Activated B cell treated with CpG ODN at 0.5 μM for 24 hours (primary cell): Measurements from ENCODE around the gene ADGRG3. TPM values are rescaled to one million over a fixed set of nuclear protein-coding genes. Genes with fewer than 3 reads are reported as not detected.
"Not testable (repeated sequence)": the region's sequence is repeated elsewhere in the genome, so short reads cannot be mapped to it uniquely, and the experiment has no call there.

ENCODE experiments used
- ATAC-seq: fragments of 200-7000 bp; cut with Tn5 transposase; one replicate; pipeline ENCODE4 v1.10.0; 2021; ENCODE audit warnings: low read depth, mild to moderate bottlenecking, moderate library complexity
- CTCF ChIA-PET: fragments of 350-600 bp; sonication (Branson Sonifier 250); formaldehyde crosslinking; loops from one replicate; lab custom pipeline; 2021; ENCODE audit warnings: antibody characterized with exemption; lab: Charles Lee
- POLR2A ChIA-PET: fragments of 350-600 bp; sonication (Branson Sonifier 250); formaldehyde crosslinking; loops from one replicate; lab custom pipeline; 2021; ENCODE audit warnings: antibody characterized with exemption; lab: Charles Lee
- DNase-seq: peaks from one replicate; pipeline ENCODE4 v3.0.0; 2022
- H3K27ac Mint-ChIP-seq: one replicate; pipeline ENCODE4 v1.8.0; 2020; ENCODE audit warnings: mixed read lengths
- H3K27me3 Mint-ChIP-seq: one replicate; pipeline ENCODE4 v1.8.0; 2021; ENCODE audit warnings: mixed read lengths
- H3K36me3 Mint-ChIP-seq: one replicate; pipeline ENCODE4 v1.8.0; 2021; ENCODE audit warnings: low read depth, mixed read lengths
- H3K4me1 Mint-ChIP-seq: one replicate; pipeline ENCODE4 v1.8.0; 2021; ENCODE audit warnings: mixed read lengths
- H3K4me3 Mint-ChIP-seq: one replicate; pipeline ENCODE4 v1.8.0; 2020; ENCODE audit warnings: mild to moderate bottlenecking, mixed read lengths
- H3K9me3 Mint-ChIP-seq: one replicate; pipeline ENCODE4 v1.8.0; 2020; ENCODE audit warnings: mixed read lengths
- intact Hi-C: fragments of 100-400 bp; cut with micrococcal nuclease; formaldehyde crosslinking; loops from one replicate; pipeline ENCODE4 v1.15.1; 2024
- total RNA-seq: library from RNA; stranded (reverse); gene quantifications from 2 replicates; pipeline ENCODE4 v1.2.3, GENCODE V29; 2022
- TF ChIP-seq, protein P1 (sequence below): fragments of 200-600 bp; IDR thresholded peaks from one replicate; pipeline ENCODE4 v1.8.0; 2022; ENCODE audit warnings: antibody characterized with exemption, mild to moderate bottlenecking

ADGRG3 gene
- total RNA-seq, 1 donor from 2014 or later: not detected

DNA sequence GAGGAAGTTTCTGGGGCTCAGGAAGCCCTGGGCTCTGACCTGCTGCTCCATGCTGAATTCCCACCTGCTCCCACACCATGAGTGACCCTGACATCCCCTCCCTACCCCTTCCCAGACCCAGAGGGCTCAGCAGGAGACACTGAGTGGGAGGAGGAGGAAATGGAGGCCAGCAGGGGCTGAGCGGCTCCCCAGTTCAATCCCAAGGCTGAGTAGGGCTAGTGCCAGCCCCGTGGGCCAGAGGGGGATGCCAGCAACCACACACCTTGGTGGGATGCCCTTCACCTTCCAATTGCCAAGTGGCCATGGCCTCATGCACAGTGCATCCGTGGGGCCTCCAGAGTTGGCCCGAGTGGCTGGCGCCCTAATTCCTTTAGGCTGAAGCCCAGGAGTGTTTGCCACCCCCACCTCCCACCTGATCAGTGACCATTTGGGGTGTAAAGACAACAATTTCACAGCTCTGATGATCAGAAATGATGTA lies 1.0 kb upstream of the ADGRG3 start:
- POLR2A ChIA-PET: no interaction called here
- intact Hi-C loops: no loop called here
- TF ChIP-seq, protein P1, sequence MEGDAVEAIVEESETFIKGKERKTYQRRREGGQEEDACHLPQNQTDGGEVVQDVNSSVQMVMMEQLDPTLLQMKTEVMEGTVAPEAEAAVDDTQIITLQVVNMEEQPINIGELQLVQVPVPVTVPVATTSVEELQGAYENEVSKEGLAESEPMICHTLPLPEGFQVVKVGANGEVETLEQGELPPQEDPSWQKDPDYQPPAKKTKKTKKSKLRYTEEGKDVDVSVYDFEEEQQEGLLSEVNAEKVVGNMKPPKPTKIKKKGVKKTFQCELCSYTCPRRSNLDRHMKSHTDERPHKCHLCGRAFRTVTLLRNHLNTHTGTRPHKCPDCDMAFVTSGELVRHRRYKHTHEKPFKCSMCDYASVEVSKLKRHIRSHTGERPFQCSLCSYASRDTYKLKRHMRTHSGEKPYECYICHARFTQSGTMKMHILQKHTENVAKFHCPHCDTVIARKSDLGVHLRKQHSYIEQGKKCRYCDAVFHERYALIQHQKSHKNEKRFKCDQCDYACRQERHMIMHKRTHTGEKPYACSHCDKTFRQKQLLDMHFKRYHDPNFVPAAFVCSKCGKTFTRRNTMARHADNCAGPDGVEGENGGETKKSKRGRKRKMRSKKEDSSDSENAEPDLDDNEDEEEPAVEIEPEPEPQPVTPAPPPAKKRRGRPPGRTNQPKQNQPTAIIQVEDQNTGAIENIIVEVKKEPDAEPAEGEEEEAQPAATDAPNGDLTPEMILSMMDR: no peak
- Mint-ChIP-seq H3K36me3 (no peaks in the 10 kb centered on the region), H3K4me3 (no peak overlapping the region), H3K4me1 (no peaks in the 10 kb centered on the region), H3K9me3 (no peaks in the 10 kb centered on the region), H3K27me3 (peaks cover 12% of the 10 kb centered on the region), H3K27ac (no peak overlapping the region)
- DNase-seq: no peak
- CTCF ChIA-PET: no interaction called here
- ATAC-seq: no peak

DNA sequence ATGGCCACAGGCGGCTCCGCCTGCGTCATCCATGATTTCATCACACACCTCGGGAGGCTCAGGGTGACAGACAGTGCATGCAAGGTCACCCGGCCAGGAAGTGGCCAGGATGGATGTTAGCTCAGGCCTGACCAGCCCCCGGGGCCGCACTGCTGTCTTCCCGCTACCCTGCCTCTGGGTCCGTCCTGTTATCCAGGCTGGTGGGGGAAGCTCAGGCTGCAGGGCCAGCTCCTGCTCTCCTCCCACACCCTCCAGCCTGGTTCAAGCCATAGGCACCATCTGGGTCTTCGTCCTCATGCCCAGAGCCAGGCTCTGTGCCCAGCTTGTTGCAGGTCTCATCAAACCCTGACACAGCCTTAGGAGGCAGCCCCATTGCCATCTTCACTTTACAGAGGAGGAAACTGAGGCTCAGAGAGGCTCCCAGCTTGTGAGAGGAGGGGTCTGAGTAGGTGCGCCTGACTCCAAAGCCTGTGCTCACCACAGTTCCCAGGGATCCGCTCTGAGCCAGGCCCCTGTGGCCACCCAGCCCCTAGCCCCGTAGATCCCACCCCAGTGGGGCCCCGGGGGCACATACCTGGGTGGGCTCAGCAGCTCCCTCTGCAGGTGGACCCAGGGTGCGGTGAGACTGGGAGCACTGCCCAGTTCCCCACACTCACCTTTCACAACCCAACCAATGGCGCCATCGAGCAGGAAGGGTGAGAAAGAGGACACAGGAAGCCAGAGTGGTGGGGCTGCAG lies 412 bp upstream of the ADGRG3 start:
- no peak for ATAC-seq
- no peaks in the 10 kb centered on the region for H3K9me3 Mint-ChIP-seq
- no peak overlapping the region for H3K27ac Mint-ChIP-seq
- CTCF ChIA-PET: no interaction called here
- intact Hi-C loops: no loop called here
- H3K27me3 Mint-ChIP-seq: peaks cover 12% of the 10 kb centered on the region
- no peaks in the 10 kb centered on the region for H3K36me3 Mint-ChIP-seq
- POLR2A ChIA-PET: no interaction called here
- DNase-seq: no peak
- no peak overlapping the region for H3K4me3 Mint-ChIP-seq
- TF ChIP-seq, protein P1: no peak
- H3K4me1 Mint-ChIP-seq: no peaks in the 10 kb centered on the region

DNA sequence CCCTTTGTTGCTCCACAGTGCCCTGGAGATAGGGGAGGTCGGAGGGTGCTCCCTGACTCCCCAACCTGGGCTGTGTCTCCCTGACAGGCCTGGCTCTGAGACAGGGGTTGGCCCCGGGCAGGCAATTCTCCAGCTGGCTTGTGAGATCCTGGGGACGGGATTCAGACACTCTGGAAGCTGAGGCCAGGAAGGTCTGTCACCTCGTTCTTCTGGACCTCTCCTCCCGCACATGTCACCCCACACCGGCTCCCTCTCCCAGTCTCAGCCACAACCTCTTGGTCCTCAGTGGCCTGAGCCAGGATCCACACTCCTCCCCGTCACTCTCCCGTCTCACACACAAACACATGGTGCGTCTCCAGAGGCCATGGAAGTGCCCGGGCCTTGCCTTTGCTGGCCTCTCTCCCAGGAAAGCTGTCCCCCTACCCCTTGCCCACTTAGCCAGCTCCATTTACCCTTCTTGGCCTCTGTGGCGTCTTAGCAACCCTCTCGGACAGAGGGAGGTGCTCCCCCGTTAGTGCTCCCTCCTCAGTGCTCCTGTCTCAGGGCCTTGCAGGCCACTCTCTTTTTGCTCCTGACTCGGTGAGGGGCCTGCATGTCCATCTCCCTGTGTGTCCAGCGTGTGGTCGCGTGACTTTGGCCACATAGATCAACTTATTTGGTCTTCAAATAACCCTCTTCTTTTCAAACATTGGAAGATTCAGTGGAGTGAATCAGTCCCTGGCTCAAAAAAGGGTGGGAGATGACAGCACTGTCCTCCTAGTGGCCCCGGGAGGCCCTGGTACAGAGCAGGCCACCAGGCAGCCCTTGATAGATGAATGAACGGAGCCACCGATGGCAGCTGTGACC lies 747 bp downstream of the ADGRG3 start:
- Mint-ChIP-seq H3K9me3 (no peaks in the 10 kb centered on the region), H3K27ac (no peak overlapping the region), H3K4me1 (no peaks in the 10 kb centered on the region), H3K4me3 (no peak overlapping the region), H3K27me3 (peaks cover 12% of the 10 kb centered on the region), H3K36me3 (no peaks in the 10 kb centered on the region)
- no peak for ATAC-seq
- POLR2A ChIA-PET: no interaction called here
- no peak for DNase-seq
- intact Hi-C loops: no loop called here
- CTCF ChIA-PET: no interaction called here
- TF ChIP-seq, protein P1: no peak

DNA sequence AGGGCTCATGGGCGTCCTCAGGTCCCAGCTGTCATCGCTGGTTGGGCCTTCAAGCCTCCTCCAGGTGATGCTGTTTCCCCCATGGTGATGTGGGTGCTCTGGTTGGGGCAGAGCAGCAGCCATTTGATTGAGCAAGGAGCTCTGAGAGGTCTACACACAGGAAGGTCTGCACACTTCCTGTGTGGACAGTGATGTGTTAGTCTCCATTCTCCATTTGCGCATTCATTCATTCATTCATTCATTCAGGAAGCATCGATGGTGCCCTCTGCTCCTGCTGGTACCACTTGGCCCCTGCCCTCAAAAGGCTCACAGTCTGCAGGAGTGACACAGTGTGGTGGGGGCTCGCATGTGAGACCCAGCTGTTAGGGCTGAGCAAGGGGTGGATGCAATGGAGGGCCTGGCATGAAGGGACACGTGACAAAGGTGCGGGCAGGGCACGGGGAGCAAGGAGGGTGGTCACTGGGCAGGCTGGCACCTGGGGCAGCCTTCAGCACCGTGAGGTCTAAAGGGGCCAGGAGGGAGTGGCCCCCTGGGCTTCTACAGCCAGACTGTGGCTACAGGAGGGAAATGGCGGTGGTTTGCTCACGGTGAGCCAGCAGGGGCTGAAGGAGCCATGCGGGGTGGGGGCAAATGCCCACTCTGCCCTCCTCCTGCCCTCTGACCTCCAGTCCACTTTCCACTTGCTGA lies 1.5 kb downstream of the ADGRG3 start:
- DNase-seq (no peak), ATAC-seq (no peak)
- ChIA-PET POLR2A (interaction anchor here (0.6 kb wide), 1 partner anchor 21 kb away, joined by 14 read pairs; no protein-coding TSS in a partner anchor), CTCF (no interaction called here)
- Mint-ChIP-seq H3K27me3 (peaks cover 12% of the 10 kb centered on the region), H3K27ac (no peak overlapping the region), H3K9me3 (no peaks in the 10 kb centered on the region), H3K36me3 (no peaks in the 10 kb centered on the region), H3K4me1 (no peaks in the 10 kb centered on the region), H3K4me3 (no peak overlapping the region)
- TF ChIP-seq, protein P1: no peak
- intact Hi-C loops: no loop called here

DNA sequence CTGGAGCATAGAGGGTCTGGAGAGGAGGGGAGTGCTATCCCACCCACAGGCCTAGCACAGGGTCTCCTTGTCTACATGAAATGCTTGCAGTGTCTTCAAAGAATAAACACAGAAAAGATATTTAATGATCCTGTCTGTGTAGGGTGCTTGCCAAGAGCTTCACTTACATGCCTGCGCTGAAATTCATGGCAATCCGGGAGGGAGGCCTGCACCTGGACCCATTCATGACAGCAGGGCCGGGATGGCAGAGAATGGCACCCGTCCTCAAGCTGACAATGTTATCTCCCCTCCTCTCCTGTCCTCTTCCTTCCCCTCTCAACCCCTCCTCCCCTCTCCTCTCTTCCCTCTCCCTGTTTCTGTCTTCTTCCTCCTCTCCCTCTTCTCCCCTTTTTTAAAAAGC lies 2.1 kb downstream of the ADGRG3 start:
- no peak for ATAC-seq
- Mint-ChIP-seq H3K36me3 (no peaks in the 10 kb centered on the region), H3K4me3 (no peak overlapping the region), H3K27me3 (peaks cover 12% of the 10 kb centered on the region), H3K9me3 (no peaks in the 10 kb centered on the region), H3K27ac (no peak overlapping the region), H3K4me1 (no peaks in the 10 kb centered on the region)
- ChIA-PET POLR2A (no interaction called here), CTCF (no interaction called here)
- intact Hi-C loops: no loop called here
- TF ChIP-seq, protein P1: no peak
- DNase-seq: no peak

DNA sequence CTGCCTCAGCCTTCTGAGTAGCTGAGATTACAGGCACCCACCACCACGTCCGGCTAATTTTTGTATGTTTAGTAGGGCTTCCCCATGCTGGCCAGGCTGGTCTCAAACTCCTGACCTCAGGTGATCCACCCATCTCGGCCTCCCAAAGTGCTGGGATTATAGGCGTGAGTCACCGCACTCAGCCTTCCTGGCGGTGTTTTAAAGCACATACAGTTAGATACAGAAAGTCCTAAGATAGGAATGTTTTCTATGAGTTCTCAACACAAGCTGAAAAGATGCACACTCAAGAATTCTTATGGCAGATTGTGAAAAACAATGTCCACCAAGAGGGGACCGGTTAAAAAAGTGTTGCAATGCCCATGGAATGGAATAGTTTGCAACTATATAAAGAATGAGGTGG lies 3.3 kb downstream of the ADGRG3 start:
- ATAC-seq, CTCF ChIA-PET, H3K36me3 Mint-ChIP-seq, intact Hi-C loops, H3K4me3 Mint-ChIP-seq, DNase-seq, H3K9me3 Mint-ChIP-seq, H3K4me1 Mint-ChIP-seq, H3K27ac Mint-ChIP-seq, POLR2A ChIA-PET: not testable (repeated sequence)
- peaks cover 12% of the 10 kb centered on the region for H3K27me3 Mint-ChIP-seq
